ENCODE results near the gene COG2. TPM values are rescaled to one million over a fixed set of nuclear protein-coding genes. Genes with fewer than 3 reads are reported as not detected.
"Not testable (repeated sequence)": the region's sequence is repeated elsewhere in the genome, so short reads cannot be mapped to it uniquely, and the experiment has no call there.

The COG2 gene, protein sequence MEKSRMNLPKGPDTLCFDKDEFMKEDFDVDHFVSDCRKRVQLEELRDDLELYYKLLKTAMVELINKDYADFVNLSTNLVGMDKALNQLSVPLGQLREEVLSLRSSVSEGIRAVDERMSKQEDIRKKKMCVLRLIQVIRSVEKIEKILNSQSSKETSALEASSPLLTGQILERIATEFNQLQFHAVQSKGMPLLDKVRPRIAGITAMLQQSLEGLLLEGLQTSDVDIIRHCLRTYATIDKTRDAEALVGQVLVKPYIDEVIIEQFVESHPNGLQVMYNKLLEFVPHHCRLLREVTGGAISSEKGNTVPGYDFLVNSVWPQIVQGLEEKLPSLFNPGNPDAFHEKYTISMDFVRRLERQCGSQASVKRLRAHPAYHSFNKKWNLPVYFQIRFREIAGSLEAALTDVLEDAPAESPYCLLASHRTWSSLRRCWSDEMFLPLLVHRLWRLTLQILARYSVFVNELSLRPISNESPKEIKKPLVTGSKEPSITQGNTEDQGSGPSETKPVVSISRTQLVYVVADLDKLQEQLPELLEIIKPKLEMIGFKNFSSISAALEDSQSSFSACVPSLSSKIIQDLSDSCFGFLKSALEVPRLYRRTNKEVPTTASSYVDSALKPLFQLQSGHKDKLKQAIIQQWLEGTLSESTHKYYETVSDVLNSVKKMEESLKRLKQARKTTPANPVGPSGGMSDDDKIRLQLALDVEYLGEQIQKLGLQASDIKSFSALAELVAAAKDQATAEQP
- total RNA-seq, result 10 to 100 TPM in 1 of 2 donors, 1 to 10 TPM in 1; 9.8 to 30.8 TPM

DNA sequence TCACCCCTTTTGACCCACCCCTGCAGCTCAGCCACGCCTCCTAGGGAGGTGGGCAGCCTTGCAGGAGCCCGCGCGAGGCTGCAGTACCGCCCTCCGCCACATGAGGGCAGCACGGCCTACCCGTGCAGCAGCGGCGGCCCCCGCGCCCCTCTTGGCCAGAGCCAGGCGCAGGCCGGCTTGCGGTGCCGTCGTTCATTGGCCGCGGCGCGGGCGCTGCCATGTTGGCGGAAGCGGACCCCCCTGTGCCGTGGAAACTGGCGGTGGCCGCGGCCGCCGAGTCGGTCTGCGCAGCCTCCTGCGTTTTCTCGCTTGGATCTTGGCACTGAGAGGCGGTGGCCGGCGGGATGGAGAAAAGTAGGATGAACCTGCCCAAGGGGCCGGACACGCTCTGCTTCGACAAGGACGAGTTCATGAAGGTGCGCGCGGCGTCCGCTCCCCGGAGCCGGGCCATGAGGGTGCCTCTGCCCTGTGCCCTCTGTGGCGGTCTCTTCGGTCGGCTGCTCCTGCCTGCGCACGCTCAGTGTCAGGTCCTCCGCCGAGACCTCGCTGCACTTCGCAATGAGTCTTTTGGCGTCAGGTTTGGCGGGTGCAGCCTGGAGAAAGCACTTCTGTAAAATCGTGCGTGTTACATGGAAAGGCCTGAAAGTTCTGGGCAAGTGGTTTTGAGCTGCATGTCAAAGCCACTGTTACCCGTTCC is at the start of gene COG2:
Gene COG2, plus strand, starts transcription at position 219 of the 697 bp plus-strand sequence. Its CDS starts 126 bp downstream, at position 345.
- DNase-seq (ENCODE audit: low spot score in 2 of 2), result peak; percentile 94 to 100
- Mint-ChIP-seq H3K27ac (peak within 1 kb of the TSS; percentile 89 to 94), H3K36me3 (peaks cover 4 to 14% of the 10 kb centered on the region in 2 donors), H3K9me3 (no peaks in the 10 kb centered on the region)
- ATAC-seq, result peak; percentile 93 to 95

GRCh38 chr1:230592848-230593414 is 49.4 kb upstream of the COG2 start:
- no peak for ATAC-seq
- peaks cover 0 to 3% of the 10 kb centered on the region in 2 donors for H3K9me3 Mint-ChIP-seq
- no peaks in the 10 kb centered on the region for H3K36me3 Mint-ChIP-seq
- DNase-seq (ENCODE audit: low spot score in 2 of 2), result no peak
- H3K27ac Mint-ChIP-seq, result no peak overlapping the region

DNA sequence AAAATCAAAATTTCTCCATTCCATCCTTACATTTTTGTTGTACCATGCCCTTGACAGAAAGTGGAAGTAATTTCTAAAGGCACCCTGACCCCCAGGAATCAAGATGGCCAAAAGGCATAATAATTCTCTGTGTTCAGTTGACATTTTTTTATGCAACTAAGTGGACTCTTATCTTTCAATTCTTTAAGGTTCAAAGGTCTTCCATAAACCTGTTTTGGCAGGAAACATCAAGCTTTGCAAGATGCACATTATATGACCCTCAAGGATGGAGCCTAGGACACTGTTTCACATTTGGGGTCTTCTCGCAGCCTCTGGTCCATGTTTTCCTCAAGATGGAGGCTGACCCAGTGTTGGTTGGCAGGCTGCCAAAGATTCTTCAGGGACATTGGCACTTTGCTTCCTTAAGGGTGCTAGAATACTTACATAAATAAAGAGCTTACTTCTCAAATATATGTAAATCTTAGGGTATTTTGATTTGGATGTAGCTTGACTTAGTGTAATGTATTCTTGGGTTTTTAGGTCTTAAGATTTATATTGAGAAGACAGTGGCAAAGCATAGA is 48.0 kb upstream of the COG2 start:
- Mint-ChIP-seq H3K36me3 (no peaks in the 10 kb centered on the region), H3K27ac (no peak overlapping the region), H3K9me3 (peaks cover 3 to 4% of the 10 kb centered on the region in 2 donors)
- ATAC-seq, result no peak
- DNase-seq (ENCODE audit: low spot score in 2 of 2), result no peak

- Mint-ChIP-seq H3K36me3 (no peaks in the 10 kb centered on the region), H3K27ac (no peak overlapping the region), H3K9me3 (peaks cover 3 to 4% of the 10 kb centered on the region in 2 donors)
- DNase-seq (ENCODE audit: low spot score in 2 of 2) (no peak), ATAC-seq (no peak)
These were observed 47.1 kb upstream of the COG2 start for GRCh38 chr1:230595181-230595580.

GRCh38 chr1:230596306-230596705 is 46.0 kb upstream of the COG2 start:
- Mint-ChIP-seq H3K27ac (no peak overlapping the region), H3K9me3 (peaks cover 3 to 4% of the 10 kb centered on the region in 2 donors), H3K36me3 (no peaks in the 10 kb centered on the region)
- DNase-seq (ENCODE audit: low spot score in 2 of 2) (no peak), ATAC-seq (no peak)

- Mint-ChIP-seq H3K36me3 (no peaks in the 10 kb centered on the region), H3K27ac (no peak overlapping the region), H3K9me3 (peaks cover 0 to 4% of the 10 kb centered on the region in 2 donors)
- DNase-seq (ENCODE audit: low spot score in 2 of 2), result no peak
- no peak for ATAC-seq
These were observed 43.5 kb upstream of the COG2 start for GRCh38 chr1:230598745-230599144.

DNA sequence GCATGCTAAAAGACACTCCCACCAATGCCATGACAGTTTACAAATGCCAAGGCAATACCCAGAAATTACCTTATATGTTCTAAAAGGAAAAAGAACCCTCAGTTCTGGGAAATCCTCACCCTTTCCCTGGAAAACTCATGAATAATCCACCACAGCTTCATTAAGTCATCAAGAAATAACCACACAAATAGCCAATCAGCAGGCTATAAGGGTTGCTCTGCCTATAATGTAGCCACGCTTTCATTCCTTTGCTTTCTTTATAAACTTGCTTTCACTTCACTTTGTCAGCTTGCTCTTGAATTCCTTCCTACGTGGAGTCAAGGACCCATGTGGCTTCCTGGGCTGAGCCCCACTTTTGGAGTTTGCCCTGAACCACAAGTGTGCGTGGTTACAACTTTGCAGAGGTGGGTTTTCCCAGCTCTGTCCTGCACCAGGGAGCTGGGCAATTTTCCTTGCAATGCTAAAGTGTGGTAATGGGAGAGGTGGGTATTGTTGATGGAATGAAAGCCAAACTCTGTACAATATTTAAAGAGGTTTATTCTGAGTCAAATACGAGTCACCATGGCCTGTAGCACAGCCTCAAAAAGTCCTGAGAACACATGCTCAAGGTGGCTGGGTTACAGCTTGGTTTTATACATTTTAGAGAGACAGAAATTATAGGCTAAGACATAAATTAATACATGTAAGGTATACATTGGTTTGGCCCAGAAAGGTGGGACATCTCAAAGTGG is 42.2 kb upstream of the COG2 start:
- H3K27ac Mint-ChIP-seq, result no peak overlapping the region
- ATAC-seq, result no peak
- peaks cover 0 to 4% of the 10 kb centered on the region in 2 donors for H3K9me3 Mint-ChIP-seq
- H3K36me3 Mint-ChIP-seq, result no peaks in the 10 kb centered on the region
- no peak for DNase-seq (ENCODE audit: low spot score in 2 of 2)

GRCh38 chr1:230600657-230601400 is 41.5 kb upstream of the COG2 start:
- H3K9me3 Mint-ChIP-seq; H3K36me3 Mint-ChIP-seq; DNase-seq (ENCODE audit: low spot score in 2 of 2); H3K27ac Mint-ChIP-seq; ATAC-seq: not testable (repeated sequence)

DNA sequence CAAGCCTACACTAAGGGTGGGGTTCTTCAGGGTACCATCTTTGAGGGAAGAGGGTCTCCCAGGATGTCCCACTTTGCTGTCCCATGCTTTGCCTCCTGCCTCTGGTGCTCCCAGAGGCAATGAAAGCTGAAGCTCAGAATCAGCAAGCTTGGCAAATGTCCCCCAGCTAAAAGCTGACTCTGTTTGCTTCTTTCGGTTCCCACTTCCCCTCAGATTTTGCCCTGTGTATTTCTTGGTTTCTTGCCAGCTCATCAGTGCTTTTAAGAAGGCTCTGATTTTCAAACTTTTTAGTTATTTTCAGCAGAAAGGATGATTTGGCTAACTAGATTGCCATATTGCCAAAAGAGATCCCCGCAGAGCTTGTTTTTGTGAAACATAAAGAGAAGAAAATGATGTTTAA is 33.1 kb upstream of the COG2 start:
- H3K9me3 Mint-ChIP-seq, result no peaks in the 10 kb centered on the region
- no peaks in the 10 kb centered on the region for H3K36me3 Mint-ChIP-seq
- no peak for ATAC-seq
- DNase-seq (ENCODE audit: low spot score in 2 of 2), result no peak
- H3K27ac Mint-ChIP-seq, result no peak overlapping the region

- DNase-seq (ENCODE audit: low spot score in 2 of 2) (no peak), ATAC-seq (no peak)
- no peak overlapping the region for H3K27ac Mint-ChIP-seq
- no peaks in the 10 kb centered on the region for H3K9me3 Mint-ChIP-seq
- H3K36me3 Mint-ChIP-seq, result no peaks in the 10 kb centered on the region
These were observed 31.7 kb upstream of the COG2 start for GRCh38 chr1:230610589-230610988.

- Mint-ChIP-seq H3K27ac (no peak overlapping the region), H3K36me3 (no peaks in the 10 kb centered on the region), H3K9me3 (no peaks in the 10 kb centered on the region)
- ATAC-seq, result no peak
- no peak for DNase-seq (ENCODE audit: low spot score in 2 of 2)
These were observed 31.0 kb upstream of the COG2 start for GRCh38 chr1:230611128-230611877.

DNA sequence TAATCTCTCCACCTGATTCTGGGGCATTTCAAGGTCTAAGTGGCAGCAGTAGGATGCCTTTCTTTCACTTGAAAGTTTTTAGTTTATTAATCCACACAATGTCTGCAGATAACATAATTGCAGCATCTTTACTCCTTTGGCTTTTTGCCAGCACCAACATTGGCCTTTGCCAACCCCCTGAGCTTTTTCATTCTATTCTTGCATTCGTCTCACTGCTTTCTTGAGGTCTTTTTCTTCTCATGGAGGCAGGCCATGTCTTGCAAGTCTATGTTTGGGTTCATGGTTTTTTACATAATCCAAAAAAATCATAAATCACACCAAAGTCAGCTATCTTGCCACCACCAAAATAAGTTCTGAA is 30.4 kb upstream of the COG2 start:
- ATAC-seq (no peak), DNase-seq (ENCODE audit: low spot score in 2 of 2) (no peak)
- Mint-ChIP-seq H3K36me3 (no peaks in the 10 kb centered on the region), H3K9me3 (no peaks in the 10 kb centered on the region), H3K27ac (no peak overlapping the region)

DNA sequence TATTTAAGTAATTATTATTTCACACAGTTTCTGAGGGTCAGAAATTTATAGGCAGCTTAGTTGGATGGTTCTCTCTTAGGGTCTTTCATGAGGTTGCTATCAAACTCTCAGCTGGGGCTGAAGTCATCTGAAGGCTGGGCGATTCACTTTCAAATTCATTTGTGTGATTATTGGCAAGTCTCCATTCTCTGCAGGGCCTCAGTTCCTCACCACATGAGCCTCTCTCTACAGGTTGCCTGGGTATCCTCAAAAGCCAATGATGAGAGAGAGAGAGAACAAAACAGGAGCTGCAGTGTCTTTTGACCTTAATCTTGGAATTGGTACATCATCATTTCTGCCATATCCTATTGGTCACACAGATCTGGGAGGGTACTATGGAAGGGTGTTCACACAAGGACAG is 29.6 kb upstream of the COG2 start:
- DNase-seq (ENCODE audit: low spot score in 2 of 2) (no peak), ATAC-seq (no peak)
- no peaks in the 10 kb centered on the region for H3K36me3 Mint-ChIP-seq
- H3K9me3 Mint-ChIP-seq, result no peaks in the 10 kb centered on the region
- H3K27ac Mint-ChIP-seq, result no peak overlapping the region

DNA sequence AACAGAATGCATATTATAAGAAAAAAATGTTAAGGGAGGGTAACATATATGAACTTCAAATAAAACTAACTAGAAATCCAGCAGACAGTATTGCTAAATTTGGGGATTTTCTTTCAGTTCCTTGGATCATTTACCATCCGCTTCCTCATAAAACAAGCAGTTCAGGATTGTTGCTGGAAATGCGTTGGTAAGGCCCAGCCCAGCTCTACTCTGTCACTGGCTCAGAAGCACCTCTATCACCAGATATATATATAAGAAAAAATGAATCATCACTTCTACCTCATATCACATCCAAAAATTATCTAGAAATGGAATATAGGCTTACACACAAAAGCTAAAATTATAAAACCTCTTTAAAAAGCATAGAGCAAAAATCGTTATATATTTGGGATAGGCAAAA is 28.2 kb upstream of the COG2 start:
- Mint-ChIP-seq H3K36me3 (no peaks in the 10 kb centered on the region), H3K27ac (no peak overlapping the region), H3K9me3 (no peaks in the 10 kb centered on the region)
- DNase-seq (ENCODE audit: low spot score in 2 of 2), result no peak
- ATAC-seq, result no peak

DNA sequence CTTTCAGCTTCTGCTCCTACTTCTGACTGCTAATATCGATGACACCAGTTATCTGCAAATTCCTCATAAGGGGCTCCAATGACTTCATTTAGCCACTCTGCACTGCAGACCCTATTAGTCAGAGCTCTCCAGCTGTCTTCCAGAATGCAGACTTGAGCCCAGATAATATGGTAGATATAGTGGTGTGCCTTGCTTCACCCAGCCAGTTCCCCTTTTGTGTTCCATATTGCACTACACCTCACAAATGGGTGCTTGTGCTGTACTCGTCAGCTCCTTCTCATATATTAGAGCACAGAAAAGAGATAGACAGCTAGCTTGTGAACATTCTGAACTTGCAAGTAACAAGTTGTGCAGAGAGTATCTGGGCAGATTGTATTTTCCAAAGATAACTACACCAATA is 23.7 kb upstream of the COG2 start:
- no peaks in the 10 kb centered on the region for H3K9me3 Mint-ChIP-seq
- DNase-seq (ENCODE audit: low spot score in 2 of 2) (no peak), ATAC-seq (no peak)
- no peak overlapping the region for H3K27ac Mint-ChIP-seq
- no peaks in the 10 kb centered on the region for H3K36me3 Mint-ChIP-seq

Measured in activated naive CD4-positive, alpha-beta T cell treated with anti-CD3 and anti-CD28 coated beads, Interleukin-2, amount 50 U/mL, for 72 hours (primary cell).